ENCODE results near the gene NPAS3.

The NPAS3 gene

DNA sequence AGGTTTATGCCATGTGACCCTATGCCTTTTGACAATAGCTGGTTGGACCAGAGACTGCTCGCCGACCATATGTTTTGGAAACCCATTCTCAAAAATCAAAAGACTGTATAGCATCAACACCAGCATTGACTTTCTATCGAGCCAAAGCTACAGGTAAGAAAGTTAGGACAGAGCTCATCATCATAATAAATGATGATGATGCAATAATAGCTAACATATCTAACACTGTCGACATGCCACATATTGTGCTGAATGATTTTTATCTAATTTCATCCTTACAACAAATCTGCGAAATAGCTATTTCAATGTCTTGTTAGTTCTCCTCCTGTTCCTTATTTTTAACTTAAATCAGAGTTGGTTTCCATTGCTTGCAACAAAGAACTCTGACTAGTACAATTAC is 909.3 kb downstream of the NPAS3 start:
- no peak for DNase-seq (ENCODE audit: low read depth in 2 of 3, low spot score in 2 of 3)

DNA sequence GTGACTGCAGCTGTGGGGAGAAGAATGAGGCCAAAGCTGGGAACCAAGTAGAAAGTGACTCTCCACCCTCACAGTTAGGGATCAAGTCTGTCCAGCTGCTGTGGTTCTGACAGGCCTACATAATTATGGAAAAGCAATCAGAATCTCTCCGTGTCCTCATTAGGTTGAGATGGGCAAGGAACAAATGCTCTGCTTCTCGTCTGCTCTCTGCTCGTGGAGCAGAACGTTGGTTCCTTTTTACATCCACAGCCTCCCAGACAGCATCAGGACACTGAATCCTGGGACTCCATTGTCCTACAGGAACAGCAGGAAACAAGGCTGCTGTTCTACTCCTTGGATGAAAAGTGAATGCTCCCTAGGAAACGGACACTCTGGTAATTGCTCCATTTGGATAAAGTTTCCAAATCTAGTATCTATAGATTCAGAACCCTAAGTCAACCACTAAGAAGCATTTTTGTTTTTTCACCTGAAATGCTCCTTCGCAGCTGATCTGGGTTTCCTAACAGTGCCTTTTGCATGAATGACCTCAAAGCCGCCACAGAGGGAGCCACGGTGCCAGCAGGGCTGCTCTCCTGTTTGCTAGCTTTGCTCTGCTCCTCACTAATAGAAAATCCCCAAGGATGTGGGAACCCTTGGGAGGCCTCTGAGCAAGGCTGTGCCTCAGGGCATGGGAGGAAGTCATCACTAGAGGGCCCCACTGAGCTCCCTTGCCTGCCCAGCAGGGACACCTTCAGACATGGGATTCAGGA is 910.2 kb downstream of the NPAS3 start:
- no peak for DNase-seq (ENCODE audit: low read depth in 2 of 3, low spot score in 2 of 3)

DNA sequence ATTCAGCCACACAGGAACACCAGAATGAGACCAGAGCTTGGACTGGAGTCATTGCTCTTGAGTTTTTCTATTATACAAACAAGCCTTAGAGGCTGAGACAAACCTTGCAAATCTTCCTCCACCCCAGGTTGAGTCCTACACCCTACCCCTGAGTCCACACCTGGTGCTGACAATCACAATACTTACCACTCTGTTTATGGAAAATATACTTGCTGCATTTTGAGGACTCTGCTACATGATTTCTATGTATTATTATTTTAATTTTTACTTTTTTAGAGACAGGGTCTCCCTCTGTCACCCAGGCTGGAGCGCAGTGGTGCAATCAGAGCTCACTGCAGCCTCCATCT is 910.7 kb downstream of the NPAS3 start:
- no peak for DNase-seq (ENCODE audit: low read depth in 2 of 3, low spot score in 2 of 3)

DNA sequence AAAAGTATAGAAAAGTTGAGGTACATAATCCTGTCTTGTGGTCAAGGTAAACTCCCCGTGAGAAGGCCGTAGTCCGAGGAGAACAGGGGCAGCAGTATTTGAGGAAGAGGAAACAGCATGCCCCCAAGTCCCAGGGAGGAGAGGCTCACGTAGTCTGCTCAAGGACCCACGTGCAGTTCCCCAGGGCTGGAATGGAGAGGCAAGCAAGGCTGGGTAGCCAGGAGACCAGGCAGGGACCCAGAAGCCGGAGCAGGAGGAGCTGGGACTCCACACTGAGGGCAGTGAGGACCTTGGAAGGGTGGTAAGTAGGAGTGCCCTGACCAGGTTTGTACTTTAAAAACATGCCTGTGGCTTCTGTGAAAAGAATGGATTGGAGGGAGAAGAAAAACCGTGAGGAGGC is 912.1 kb downstream of the NPAS3 start:
- DNase-seq (ENCODE audit: low read depth in 2 of 3, low spot score in 2 of 3): no peak

DNA sequence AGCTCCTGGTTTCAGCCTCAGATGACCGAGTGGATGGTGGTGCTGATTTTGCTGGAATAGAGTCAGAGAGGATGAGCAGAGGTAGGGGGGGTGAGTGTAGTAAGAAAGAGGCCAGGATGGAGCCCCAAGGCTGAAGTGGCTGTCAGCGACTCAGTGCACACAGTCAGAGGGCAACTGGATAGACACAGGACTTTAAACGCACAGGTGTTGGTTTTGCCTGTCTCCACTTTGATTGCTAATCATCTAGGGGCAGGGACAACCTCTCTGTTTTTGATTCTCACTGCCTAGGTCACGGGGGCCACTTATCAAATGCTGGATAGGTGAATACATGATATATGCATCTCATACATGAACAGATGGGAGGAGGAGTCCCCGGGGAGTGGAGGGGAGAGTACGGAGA is 912.7 kb downstream of the NPAS3 start:
- no peak for DNase-seq (ENCODE audit: low read depth in 2 of 3, low spot score in 2 of 3)

DNA sequence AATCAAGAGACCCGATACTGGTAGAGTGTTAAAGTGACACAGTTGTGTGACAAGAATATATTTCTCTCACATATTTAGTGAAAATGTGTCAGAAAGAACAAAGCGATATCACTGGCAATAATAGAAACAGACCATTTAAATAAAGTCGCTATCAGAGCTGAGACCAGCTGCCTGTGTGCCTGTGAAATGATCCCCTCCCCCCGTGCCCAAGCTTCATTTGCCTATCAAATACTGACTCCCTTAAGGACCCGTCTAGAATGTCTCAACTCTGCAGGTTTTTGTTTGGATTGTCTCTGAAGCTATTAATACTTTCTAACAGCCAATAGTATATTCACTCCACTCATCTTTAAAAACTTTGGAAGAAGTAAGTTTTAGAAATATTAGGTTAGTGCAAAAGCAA is 913.3 kb downstream of the NPAS3 start:
- DNase-seq (ENCODE audit: low read depth in 2 of 3, low spot score in 2 of 3): no peak

Data from activated CD8-positive, alpha-beta memory T cell treated with anti-CD3 and anti-CD28 coated beads for 48 hours (primary cell).